Measurements from ENCODE around the gene TAS2R10.

The TAS2R10 gene

DNA sequence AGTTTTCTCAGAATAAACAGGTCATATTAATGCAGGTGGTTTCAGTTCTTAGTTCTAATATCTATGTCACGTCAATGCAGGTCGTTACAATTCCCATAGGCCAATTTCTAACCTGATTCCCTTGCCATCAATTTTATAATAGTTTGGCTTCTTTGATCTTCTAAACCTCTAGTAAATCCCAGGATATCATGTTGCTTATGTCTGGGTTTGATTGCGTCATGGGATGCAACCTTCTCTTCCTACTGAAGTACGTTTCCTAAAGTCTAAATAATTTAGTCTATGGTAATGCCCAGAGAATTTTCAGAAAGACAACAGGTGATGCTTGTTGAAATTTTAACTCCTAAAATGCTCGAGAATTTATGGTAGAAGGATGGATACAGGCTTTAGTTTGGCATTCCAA lies 42.9 kb downstream of the TAS2R10 start:
- no peak for DNase-seq
- no peak overlapping the region for H3K4me3 ChIP-seq (ENCODE audit: control insufficient read depth in 1 of 7, extremely low read depth in 1 of 7, insufficient read depth in 4 of 7, low read depth in 2 of 7, low read length in 6 of 7)
- no peak overlapping the region for H3K27ac ChIP-seq (ENCODE audit: insufficient read depth in 1 of 2, low read depth in 1 of 2, low read length in 2 of 2, poor library complexity in 1 of 2, severe bottlenecking in 2 of 2)
- H3K27me3 ChIP-seq (replicated peaks in 2 of 5; ENCODE audit: control insufficient read depth in 4 of 5, insufficient read depth in 5 of 5, low read length in 4 of 5): no peaks in the 10 kb centered on the region
- 100% methylated on average over 1 of the region's 5 CpGs for WGBS (ENCODE audit: insufficient coverage)
- CTCF ChIA-PET: interaction anchor here (1.1 to 1.3 kb wide), 2 partner anchors 12 to 705 kb away, joined by 3 to 4 read pairs; no protein-coding TSS in a partner anchor
- POLR2A ChIA-PET: no interaction called here
- no peaks in the 10 kb centered on the region for H3K4me1 ChIP-seq (ENCODE audit: control extremely low read depth in 1 of 4, control insufficient read depth in 4 of 4, insufficient read depth in 4 of 4, low read length in 3 of 4)
- H3K36me3 ChIP-seq (ENCODE audit: control insufficient read depth in 4 of 4, insufficient read depth in 4 of 4, low read length in 3 of 4): no peaks in the 10 kb centered on the region
- H3K9me3 ChIP-seq (ENCODE audit: control extremely low read depth in 1 of 5, control insufficient read depth in 4 of 5, insufficient read depth in 2 of 5, low read depth in 1 of 5, low read length in 4 of 5): no peaks in the 10 kb centered on the region

DNA sequence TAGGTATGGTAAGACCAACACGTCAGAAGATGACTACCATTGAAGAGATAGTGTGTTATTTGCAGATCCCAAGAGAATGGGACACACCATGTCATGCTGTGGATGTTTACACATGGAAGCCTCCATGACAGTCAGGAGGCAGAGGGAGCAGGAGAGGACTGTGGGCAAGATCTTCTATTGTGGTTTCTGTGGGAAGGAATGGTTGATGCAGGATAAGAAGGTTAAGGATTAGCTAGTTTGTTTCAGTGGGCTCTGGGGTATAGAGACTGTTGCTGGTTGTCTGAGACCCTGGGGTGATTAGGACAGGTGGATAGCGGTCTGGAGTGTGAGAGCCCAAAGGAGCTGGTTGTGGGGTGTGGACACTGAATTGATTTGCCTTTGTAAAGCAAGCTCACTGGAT lies 47.1 kb downstream of the TAS2R10 start:
- 92% methylated on average over 2 of the region's 2 CpGs for WGBS (ENCODE audit: insufficient coverage)
- no peaks in the 10 kb centered on the region for H3K9me3 ChIP-seq (ENCODE audit: control extremely low read depth in 1 of 5, control insufficient read depth in 4 of 5, insufficient read depth in 2 of 5, low read depth in 1 of 5, low read length in 4 of 5)
- no peak overlapping the region for H3K4me3 ChIP-seq (ENCODE audit: control insufficient read depth in 1 of 7, extremely low read depth in 1 of 7, insufficient read depth in 4 of 7, low read depth in 2 of 7, low read length in 6 of 7)
- no peaks in the 10 kb centered on the region for H3K4me1 ChIP-seq (ENCODE audit: control extremely low read depth in 1 of 4, control insufficient read depth in 4 of 4, insufficient read depth in 4 of 4, low read length in 3 of 4)
- no peaks in the 10 kb centered on the region for H3K36me3 ChIP-seq (ENCODE audit: control insufficient read depth in 4 of 4, insufficient read depth in 4 of 4, low read length in 3 of 4)
- H3K27ac ChIP-seq (ENCODE audit: insufficient read depth in 1 of 2, low read depth in 1 of 2, low read length in 2 of 2, poor library complexity in 1 of 2, severe bottlenecking in 2 of 2): no peak overlapping the region
- peaks cover 0 to under 1% (median 0%) of the 10 kb centered on the region in 5 experiments for H3K27me3 ChIP-seq (replicated peaks in 2 of 5; ENCODE audit: control insufficient read depth in 4 of 5, insufficient read depth in 5 of 5, low read length in 4 of 5)
- POLR2A ChIA-PET: no interaction called here
- CTCF ChIA-PET: interaction anchor here (0.5 to 1.9 kb wide), 3 partner anchors 8 to 112 kb away, joined by 3 to 7 read pairs (median 4); no protein-coding TSS in a partner anchor
- no peak for DNase-seq
